IMR-90 (cell line): ENCODE measurements around the gene SEL1L. TPM values are rescaled to one million over a fixed set of nuclear protein-coding genes. Genes with fewer than 3 reads are reported as not detected.

Experiments
- ATAC-seq: fragments of 200-7000 bp; cut with Tn5 transposase; 2 replicates; pipeline ENCODE4 v1.9.1; 2020; ENCODE audit warnings: low read depth, mild to moderate bottlenecking, moderate library complexity
- BruUV-seq: library from RNA; stranded (reverse); fragments of 400-500 nt; replicated peaks from 2 replicates; lab custom pipeline; 2021; lab: Mats Ljungman, UMichigan
- CTCF ChIA-PET: fragments of 300-600 bp; formaldehyde crosslinking; extraction: SDS; loops from one replicate; lab custom pipeline; 2021; ENCODE audit warnings: antibody characterized with exemption; lab: Yijun Ruan, JAX
- POLR2A ChIA-PET: fragments of 300-600 bp; sonication (Branson Sonifier 250); formaldehyde crosslinking; loops from one replicate; lab custom pipeline; 2022; ENCODE audit warnings: antibody characterized with exemption; ENCODE audit not compliant: unreplicated experiment; lab: Charles Lee
- DNase-seq: peaks from one replicate; pipeline ENCODE4 v3.0.0; 2013
- H2AFZ ChIP-seq: replicated peaks from 2 replicates; pipeline ENCODE3; 2013; ENCODE audit warnings: low read length, mild to moderate bottlenecking; ENCODE audit not compliant: poor library complexity
- H2AK5ac ChIP-seq: 2 replicates; pipeline ENCODE4 v1.6.1; 2013; ENCODE audit warnings: low read depth, low read length, inconsistent platforms
- H2AK9ac ChIP-seq: replicated peaks from 2 replicates; pipeline ENCODE3; 2013; ENCODE audit warnings: mild to moderate bottlenecking, low read depth, low read length, moderate library complexity; ENCODE audit not compliant: poor library complexity
- H2BK120ac ChIP-seq: 2 replicates; pipeline ENCODE4 v1.6.1; 2013; ENCODE audit warnings: low read depth, low read length, inconsistent platforms
- H2BK15ac ChIP-seq: 3 replicates; pipeline ENCODE4 v1.6.1; 2013; ENCODE audit warnings: low read depth, low read length, inconsistent platforms
- H2BK20ac ChIP-seq: 2 replicates; pipeline ENCODE4 v1.6.1; 2013; ENCODE audit warnings: low read depth, mild to moderate bottlenecking, inconsistent platforms, low read length, moderate library complexity
- H2BK5ac ChIP-seq: 2 replicates; pipeline ENCODE4 v1.6.1; 2013; ENCODE audit warnings: mild to moderate bottlenecking, low read depth, low read length, inconsistent platforms; ENCODE audit not compliant: poor library complexity, severe bottlenecking
- H3K14ac ChIP-seq: replicated peaks from 2 replicates; pipeline ENCODE4 v1.6.1; 2013; ENCODE audit warnings: low read depth, low read length, inconsistent platforms
- H3K18ac ChIP-seq: 2 replicates; pipeline ENCODE4 v1.6.1; 2013; ENCODE audit warnings: low read depth, low read length, control low read depth
- H3K23ac ChIP-seq: 2 replicates; pipeline ENCODE4 v1.6.1; 2013; ENCODE audit warnings: low read depth, low read length, inconsistent platforms
- H3K27ac ChIP-seq: 2 replicates; pipeline ENCODE4 v1.5.1; 2013; ENCODE audit warnings: mild to moderate bottlenecking, control low read depth, low read length; ENCODE audit not compliant: insufficient read depth
- H3K27me3 ChIP-seq: 2 replicates; pipeline ENCODE4 v1.6.1; 2013; ENCODE audit warnings: low read length; ENCODE audit not compliant: control insufficient read depth, insufficient read depth
- H3K36me3 ChIP-seq: 2 replicates; pipeline ENCODE4 v1.6.1; 2013; ENCODE audit warnings: low read length, mixed read lengths; ENCODE audit not compliant: control insufficient read depth, insufficient read depth
- H3K4ac ChIP-seq: 2 replicates; pipeline ENCODE4 v1.6.1; 2013; ENCODE audit warnings: low read depth, low read length, inconsistent platforms
- H3K4me1 ChIP-seq: 2 replicates; pipeline ENCODE4 v1.6.1; 2013; ENCODE audit warnings: low read length, mixed read lengths; ENCODE audit not compliant: control insufficient read depth, insufficient read depth
- H3K4me2 ChIP-seq: 2 replicates; pipeline ENCODE4 v1.6.1; 2013; ENCODE audit warnings: low read depth, mild to moderate bottlenecking, control low read depth, low read length, moderate library complexity
- H3K4me3 ChIP-seq: 2 replicates; pipeline ENCODE4 v1.5.1; 2013; ENCODE audit warnings: low read depth, mild to moderate bottlenecking, control low read depth, low read length, moderate library complexity; ENCODE audit not compliant: insufficient read depth
- H3K56ac ChIP-seq: 2 replicates; pipeline ENCODE4 v1.6.1; 2013; ENCODE audit warnings: low read length, inconsistent platforms; ENCODE audit not compliant: insufficient read depth; ENCODE audit errors: extremely low read depth
- H3K79me1 ChIP-seq, 2 experiments: 2 replicates each; pipeline ENCODE4 v1.6.1; 2013; ENCODE audit warnings: low read length in 2 of 2, inconsistent platforms in 1 of 2, low read depth in 1 of 2
- H3K9ac ChIP-seq: 2 replicates; pipeline ENCODE4 v1.6.1; 2013; ENCODE audit warnings: low read depth, low read length, control low read depth
- H3K9me1 ChIP-seq: 2 replicates; pipeline ENCODE4 v1.6.1; 2013; ENCODE audit warnings: low read length, inconsistent platforms; ENCODE audit not compliant: insufficient read depth
- H3K9me3 ChIP-seq: 2 replicates; pipeline ENCODE4 v1.6.1; 2013; ENCODE audit warnings: low read length; ENCODE audit not compliant: control insufficient read depth, insufficient read depth
- H4K20me1 ChIP-seq: 2 replicates; pipeline ENCODE4 v1.6.1; 2013; ENCODE audit warnings: low read length, inconsistent platforms; ENCODE audit not compliant: insufficient read depth
- H4K5ac ChIP-seq: 2 replicates; pipeline ENCODE4 v1.6.1; 2013; ENCODE audit warnings: mild to moderate bottlenecking, low read depth, low read length, control low read depth
- H4K8ac ChIP-seq, 2 experiments: 2 replicates each; pipeline ENCODE4 v1.6.1; 2013; ENCODE audit warnings: low read depth in 2 of 2, low read length in 2 of 2, control low read depth in 1 of 2, inconsistent platforms in 1 of 2
- H4K91ac ChIP-seq: 2 replicates; pipeline ENCODE4 v1.6.1; 2013; ENCODE audit warnings: low read depth, low read length, inconsistent platforms; ENCODE audit not compliant: insufficient read depth
- BHLHE40 ChIP-seq: fragments of 150-350 bp; IDR thresholded peaks from 2 replicates; pipeline ENCODE4 v1.6.1; 2016; ENCODE audit warnings: mild to moderate bottlenecking, low read depth, low read length
- CEBPB ChIP-seq: IDR thresholded peaks from 2 replicates; pipeline ENCODE4 v1.6.1; 2012; ENCODE audit warnings: low read depth, low read length, improper control_type of control experiment
- ELK1 ChIP-seq: fragments of 150-350 bp; IDR thresholded peaks from 2 replicates; pipeline ENCODE4 v1.6.1; 2016; ENCODE audit warnings: low read depth, mild to moderate bottlenecking, low read length, moderate library complexity, borderline replicate concordance
- MAFK ChIP-seq: IDR thresholded peaks from 2 replicates; pipeline ENCODE4 v1.6.1; 2012; ENCODE audit warnings: low read depth, low read length, improper control_type of control experiment
- MAZ ChIP-seq: IDR thresholded peaks from 2 replicates; pipeline ENCODE4 v1.6.1; 2012; ENCODE audit warnings: low read depth, mild to moderate bottlenecking, low read length, improper control_type of control experiment, moderate library complexity, borderline replicate concordance
- MXI1 ChIP-seq: IDR thresholded peaks from 2 replicates; pipeline ENCODE4 v1.6.1; 2012; ENCODE audit warnings: low read depth, mild to moderate bottlenecking, low read length, moderate library complexity, borderline replicate concordance
- NFE2L2 ChIP-seq: fragments of 150-350 bp; IDR thresholded peaks from 2 replicates; pipeline ENCODE4 v1.6.1; 2016; ENCODE audit warnings: low read depth, mild to moderate bottlenecking, low read length
- POLR2A ChIP-seq: IDR thresholded peaks from 2 replicates; pipeline ENCODE4 v1.6.1; 2012; ENCODE audit warnings: mild to moderate bottlenecking, low read depth, low read length
- RAD21 ChIP-seq: IDR thresholded peaks from 2 replicates; pipeline ENCODE4 v1.6.1; 2012; ENCODE audit warnings: low read length, improper control_type of control experiment
- RCOR1 ChIP-seq: IDR thresholded peaks from 2 replicates; pipeline ENCODE4 v1.6.1; 2012; ENCODE audit warnings: mild to moderate bottlenecking, low read length, improper control_type of control experiment; ENCODE audit not compliant: insufficient replicate concordance
- RFX5 ChIP-seq: IDR thresholded peaks from 2 replicates; pipeline ENCODE4 v1.8.0; 2012; ENCODE audit warnings: low read depth, mild to moderate bottlenecking, low read length, moderate library complexity
- SMC3 ChIP-seq: fragments of 150-350 bp; IDR thresholded peaks from 2 replicates; pipeline ENCODE4 v1.6.1; 2016; ENCODE audit warnings: low read depth, mild to moderate bottlenecking, antibody characterized with exemption, low read length, moderate library complexity
- WGBS, 2 experiments: methylation state at CpG; one replicate each; pipeline versions ENCODE4 v1.1.5 to v1.1.7; 2013; ENCODE audit warnings: missing lambda C conversion rate in 2 of 2; ENCODE audit not compliant: insufficient read length in 1 of 2; ENCODE audit errors: extremely low coverage in 2 of 2; 5-methylcytosine and 5-hydroxymethylcytosine counted together
- dilution Hi-C: fragments of 300-500 bp; cut with HindIII; formaldehyde crosslinking; loops from one replicate; pipeline ENCODE4 v1.14.3; 2018; ENCODE audit warnings: low sequenced_read_pairs; ENCODE audit not compliant: unreplicated experiment
- in situ Hi-C: fragments of 300-500 bp; cut with MboI; formaldehyde crosslinking; loops from 3 replicates; pipeline ENCODE4 v1.14.3; 2019; ENCODE audit warnings: low sequenced_read_pairs, inconsistent platforms, mixed read lengths
- intact Hi-C: fragments of 100-400 bp; cut with micrococcal nuclease; formaldehyde crosslinking; loops from 2 replicates; pipeline ENCODE4 v1.10.0; 2022
- polyA plus RNA-seq, 3 experiments: library from polyadenylated mRNA; depleted of rRNA; stranded (reverse); fragments of >200 nt; gene quantifications; 2 replicates each; pipeline ENCODE4 v1.2.3, GENCODE V29; 2012; ENCODE audit warnings: low replicate concordance in 1 of 3
- total RNA-seq: library from RNA; depleted of rRNA; stranded (reverse); fragments of >200 nt; gene quantifications from 2 replicates; pipeline ENCODE4 v1.2.3, GENCODE V29; 2012
- TF ChIP-seq, protein P1 (sequence below): fragments of 150-350 bp; IDR thresholded peaks from 2 replicates; pipeline ENCODE4 v1.6.1; 2017; ENCODE audit warnings: mild to moderate bottlenecking, antibody characterized with exemption, low read length, low read depth

The SEL1L gene
- total and polyA plus RNA-seq, 2 of the 4 experiments (the other 2 are of a cell fraction) = 21.0 to 62.4 TPM

- H3K27ac ChIP-seq = no peak overlapping the region
- no peak overlapping the region for H2BK15ac ChIP-seq
- no peak overlapping the region for H4K5ac ChIP-seq
- H3K23ac ChIP-seq = no peak overlapping the region
- H2BK20ac ChIP-seq = no peak overlapping the region
- no peak overlapping the region for H3K4me3 ChIP-seq
- H3K36me3 ChIP-seq = no peaks in the 10 kb centered on the region
- no peak overlapping the region for H4K91ac ChIP-seq
- H2AK5ac ChIP-seq = no peak overlapping the region
- no peaks in the 10 kb centered on the region for H3K4me1 ChIP-seq
- H3K27me3 ChIP-seq = no peaks in the 10 kb centered on the region
- DNase-seq (no peak), ATAC-seq (no peak)
- no peak overlapping the region for H3K14ac ChIP-seq
- CTCF ChIA-PET = no interaction called here
- H3K18ac ChIP-seq = no peak overlapping the region
- H2AK9ac ChIP-seq = no peak overlapping the region
- no peak overlapping the region for H2AFZ ChIP-seq
- H4K20me1 ChIP-seq = no peaks in the 10 kb centered on the region
- no peak overlapping the region for H3K9ac ChIP-seq
- H4K8ac ChIP-seq = no peak overlapping the region
- H3K9me1 ChIP-seq = no peaks in the 10 kb centered on the region
- no peaks in the 10 kb centered on the region for H3K79me1 ChIP-seq
- TF ChIP-seq MXI1 (no peak), RCOR1 (no peak), BHLHE40 (no peak), NFE2L2 (no peak), RFX5 (no peak), SMC3 (no peak), ELK1 (no peak), MAZ (no peak), CEBPB (no peak), POLR2A (no peak), RAD21 (no peak), MAFK (no peak)
- TF ChIP-seq, protein P1, sequence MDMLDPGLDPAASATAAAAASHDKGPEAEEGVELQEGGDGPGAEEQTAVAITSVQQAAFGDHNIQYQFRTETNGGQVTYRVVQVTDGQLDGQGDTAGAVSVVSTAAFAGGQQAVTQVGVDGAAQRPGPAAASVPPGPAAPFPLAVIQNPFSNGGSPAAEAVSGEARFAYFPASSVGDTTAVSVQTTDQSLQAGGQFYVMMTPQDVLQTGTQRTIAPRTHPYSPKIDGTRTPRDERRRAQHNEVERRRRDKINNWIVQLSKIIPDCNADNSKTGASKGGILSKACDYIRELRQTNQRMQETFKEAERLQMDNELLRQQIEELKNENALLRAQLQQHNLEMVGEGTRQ = no peak
- H2BK5ac ChIP-seq = no peak overlapping the region
- no peak overlapping the region for H3K4ac ChIP-seq
- POLR2A ChIA-PET = no interaction called here
- WGBS, 2 experiments = 50% methylated on average over 2 of the region's 6 CpGs; no CpG with 5 or more reads in 1 of the 2 experiments
- BruUV-seq = no TSS peak
- intact Hi-C loops = no loop called here
- H3K4me2 ChIP-seq = no peak overlapping the region
- in situ Hi-C loops = no loop called here
- no peak overlapping the region for H3K56ac ChIP-seq
- H2BK120ac ChIP-seq = no peak overlapping the region
- dilution Hi-C loops = no loop called here
- no peaks in the 10 kb centered on the region for H3K9me3 ChIP-seq
These were observed 110.1 kb downstream of the SEL1L start for GRCh38 chr14:81423504-81423903.
